K562 treated with DMSO at 1 percent for 4 hours (cell line): ENCODE data around the gene TMEM229A. TPM values are rescaled to one million over a fixed set of nuclear protein-coding genes. Genes with fewer than 3 reads are reported as not detected.

Experiments
- total RNA-seq: library from RNA; unstranded; fragments of 300-600 nt; gene quantifications from 2 replicates; pipeline ENCODE4 v1.2.3, GENCODE V29; 2022; ENCODE audit not compliant: insufficient read depth

The TMEM229A gene
- total RNA-seq = not detected in 2 replicates

DNA sequence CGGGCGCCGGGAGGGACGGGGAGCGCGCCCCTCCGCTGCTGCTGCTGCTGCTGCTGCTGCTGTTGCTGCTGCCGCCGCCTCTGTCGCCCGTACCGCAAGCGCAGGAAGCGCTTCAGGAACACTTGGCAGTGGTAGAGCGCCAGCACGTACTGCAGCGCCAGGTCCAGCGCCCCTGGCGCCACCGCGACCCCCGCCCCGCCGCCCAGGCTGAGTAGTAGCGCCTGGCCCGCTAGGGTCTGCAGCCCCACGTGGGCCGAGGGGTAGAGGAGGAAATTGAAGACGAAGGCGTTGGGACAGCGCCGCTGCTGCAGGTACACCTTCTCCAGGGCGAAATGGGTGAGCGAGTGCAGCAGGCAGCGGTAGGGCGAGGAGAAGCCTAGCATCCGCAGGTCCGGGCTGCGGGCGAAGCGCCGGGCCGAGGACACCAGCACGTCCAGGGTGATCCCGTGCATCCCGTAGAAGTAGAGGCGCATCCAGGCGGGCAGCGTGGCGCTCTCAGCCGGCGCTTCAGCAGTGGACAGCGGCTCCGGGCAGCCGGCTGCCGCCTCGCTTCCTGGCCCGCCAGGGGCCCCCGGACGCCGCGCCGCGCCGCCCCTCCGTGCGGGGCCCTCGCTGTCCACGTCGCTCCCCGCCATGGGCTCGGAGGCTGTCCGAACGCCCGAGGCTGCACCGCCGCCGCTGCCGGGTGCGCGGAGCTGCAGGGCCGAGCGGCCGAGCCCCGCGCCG, at the start of gene TMEM229A:
Gene TMEM229A (minus strand): TSS at position 699 of the 726 bp plus-strand sequence. CDS start 64 bp downstream, at position 635.

Other genes with a start within 250 kb of the TMEM229A start
- gene HYAL4, start 187.9 kb downstream of the TMEM229A start, total RNA-seq = not detected in 2 replicates
- gene SPAM1, start 107.8 kb downstream of the TMEM229A start, total RNA-seq = not detected in 2 replicates